ENCODE data around the gene HEPN1. TPM values are rescaled to one million over a fixed set of nuclear protein-coding genes. Genes with fewer than 3 reads are reported as not detected.

HEPN1 gene
- total RNA-seq, 1 donor from 2014 or later: not detected

- no peak overlapping the region for H3K4me3 ChIP-seq (ENCODE audit: low read length in 3 of 3)
These were observed 18.4 kb downstream of the HEPN1 start for GRCh38 chr11:124937336-124937935.

DNA sequence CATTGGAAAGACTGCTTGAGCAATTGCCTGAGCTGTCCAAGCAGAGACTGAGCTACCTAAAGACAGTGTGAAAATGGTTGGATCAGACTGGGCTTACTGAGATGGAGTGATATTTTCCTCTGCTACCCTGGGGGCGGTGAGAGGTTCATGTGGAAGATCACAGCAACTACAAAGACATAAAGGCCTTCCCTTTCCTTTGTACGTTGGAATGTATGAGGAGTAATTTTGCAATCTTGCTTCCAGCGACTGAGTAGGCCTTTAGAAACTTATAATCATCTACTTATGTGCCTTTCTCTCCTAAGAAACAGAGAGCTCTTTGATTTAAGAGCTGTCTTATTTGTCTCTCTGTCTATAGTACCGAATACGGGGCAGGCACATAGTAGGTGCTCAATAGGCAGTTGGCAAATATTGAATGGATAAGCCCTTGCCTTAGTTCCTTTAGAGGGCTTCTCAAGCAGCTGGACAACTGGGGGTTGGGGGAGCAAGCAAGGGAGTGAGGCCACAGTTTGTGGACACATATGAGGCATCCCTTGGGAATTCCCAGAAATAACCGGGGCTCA is 19.2 kb downstream of the HEPN1 start:
- H3K9me3 ChIP-seq (ENCODE audit: control insufficient read depth in 3 of 3, low read length in 3 of 3): no peaks in the 10 kb centered on the region
- H3K4me1 ChIP-seq (ENCODE audit: control insufficient read depth in 3 of 3, insufficient read depth in 3 of 3, low read length in 3 of 3): no peaks in the 10 kb centered on the region
- peaks cover 0 to 6% (median 0%) of the 10 kb centered on the region in 3 donors for H3K27me3 ChIP-seq (ENCODE audit: control insufficient read depth in 3 of 3, insufficient read depth in 3 of 3, low read length in 3 of 3)
- no peak overlapping the region for H3K9ac ChIP-seq (ENCODE audit: low read depth in 1 of 3, low read length in 3 of 3)
- H3K4me3 ChIP-seq (ENCODE audit: low read length in 3 of 3): no peak overlapping the region
- H3K27ac ChIP-seq (ENCODE audit: low read depth, low read length): no peak overlapping the region
- no peaks in the 10 kb centered on the region for H3K36me3 ChIP-seq (ENCODE audit: control insufficient read depth in 3 of 3, insufficient read depth in 3 of 3, low read length in 3 of 3)

More at GRCh38 chr11:124937336-124937935, 18.4 kb downstream of the HEPN1 start:
- Histone ChIP-seq H3K36me3 (ENCODE audit: control insufficient read depth in 3 of 3, insufficient read depth in 3 of 3, low read length in 3 of 3) (no peaks in the 10 kb centered on the region), H3K4me1 (ENCODE audit: control insufficient read depth in 3 of 3, insufficient read depth in 3 of 3, low read length in 3 of 3) (no peaks in the 10 kb centered on the region), H3K9ac (ENCODE audit: low read depth in 1 of 3, low read length in 3 of 3) (no peak overlapping the region), H3K9me3 (ENCODE audit: control insufficient read depth in 3 of 3, low read length in 3 of 3) (no peaks in the 10 kb centered on the region), H3K27ac (ENCODE audit: low read depth, low read length) (no peak overlapping the region), H3K27me3 (ENCODE audit: control insufficient read depth in 3 of 3, insufficient read depth in 3 of 3, low read length in 3 of 3) (peaks cover 0 to 6% (median 0%) of the 10 kb centered on the region in 3 donors)

GRCh38 chr11:124938970-124939369 is 19.9 kb downstream of the HEPN1 start:
- Histone ChIP-seq H3K9ac (ENCODE audit: low read depth in 1 of 3, low read length in 3 of 3) (no peak overlapping the region), H3K27ac (ENCODE audit: low read depth, low read length) (no peak overlapping the region), H3K9me3 (ENCODE audit: control insufficient read depth in 3 of 3, low read length in 3 of 3) (no peaks in the 10 kb centered on the region), H3K4me3 (ENCODE audit: low read length in 3 of 3) (no peak overlapping the region), H3K36me3 (ENCODE audit: control insufficient read depth in 3 of 3, insufficient read depth in 3 of 3, low read length in 3 of 3) (no peaks in the 10 kb centered on the region), H3K27me3 (ENCODE audit: control insufficient read depth in 3 of 3, insufficient read depth in 3 of 3, low read length in 3 of 3) (peaks cover 0 to 6% (median 0%) of the 10 kb centered on the region in 3 donors), H3K4me1 (ENCODE audit: control insufficient read depth in 3 of 3, insufficient read depth in 3 of 3, low read length in 3 of 3) (no peaks in the 10 kb centered on the region)

DNA sequence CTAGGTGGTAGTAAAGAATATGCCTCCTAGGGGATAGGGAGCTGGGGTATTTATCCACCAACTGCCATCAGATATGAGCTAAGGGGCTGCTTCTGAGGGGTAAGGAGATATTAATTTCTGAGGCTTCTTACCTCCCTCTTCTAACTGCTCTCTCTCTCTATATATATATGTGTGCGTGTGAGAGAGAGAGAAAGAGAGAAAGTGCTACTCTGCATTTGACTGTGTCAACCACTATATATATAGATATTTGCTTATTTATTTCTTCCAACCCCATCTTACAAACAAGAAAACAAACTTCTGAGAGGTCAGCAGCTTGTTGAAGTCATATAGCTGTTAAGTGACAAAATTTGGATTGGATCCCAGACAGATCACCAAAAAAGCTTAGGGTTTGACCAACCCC is 22.7 kb downstream of the HEPN1 start:
- Histone ChIP-seq H3K9ac (ENCODE audit: low read depth in 1 of 3, low read length in 3 of 3) (no peak overlapping the region), H3K9me3 (ENCODE audit: control insufficient read depth in 3 of 3, low read length in 3 of 3) (no peaks in the 10 kb centered on the region), H3K4me1 (ENCODE audit: control insufficient read depth in 3 of 3, insufficient read depth in 3 of 3, low read length in 3 of 3) (no peaks in the 10 kb centered on the region), H3K27me3 (ENCODE audit: control insufficient read depth in 3 of 3, insufficient read depth in 3 of 3, low read length in 3 of 3) (peaks cover 0 to 6% (median 0%) of the 10 kb centered on the region in 3 donors), H3K4me3 (ENCODE audit: low read length in 3 of 3) (no peak overlapping the region), H3K36me3 (ENCODE audit: control insufficient read depth in 3 of 3, insufficient read depth in 3 of 3, low read length in 3 of 3) (no peaks in the 10 kb centered on the region), H3K27ac (ENCODE audit: low read depth, low read length) (no peak overlapping the region)

- Histone ChIP-seq H3K4me1 (ENCODE audit: control insufficient read depth in 3 of 3, insufficient read depth in 3 of 3, low read length in 3 of 3) (no peaks in the 10 kb centered on the region), H3K27me3 (ENCODE audit: control insufficient read depth in 3 of 3, insufficient read depth in 3 of 3, low read length in 3 of 3) (peaks cover 0 to 6% (median 0%) of the 10 kb centered on the region in 3 donors), H3K27ac (ENCODE audit: low read depth, low read length) (no peak overlapping the region), H3K36me3 (ENCODE audit: control insufficient read depth in 3 of 3, insufficient read depth in 3 of 3, low read length in 3 of 3) (no peaks in the 10 kb centered on the region), H3K9me3 (ENCODE audit: control insufficient read depth in 3 of 3, low read length in 3 of 3) (no peaks in the 10 kb centered on the region), H3K9ac (ENCODE audit: low read depth in 1 of 3, low read length in 3 of 3) (no peak overlapping the region), H3K4me3 (ENCODE audit: low read length in 3 of 3) (no peak overlapping the region)
These were observed 23.6 kb downstream of the HEPN1 start for GRCh38 chr11:124942466-124943253.

DNA sequence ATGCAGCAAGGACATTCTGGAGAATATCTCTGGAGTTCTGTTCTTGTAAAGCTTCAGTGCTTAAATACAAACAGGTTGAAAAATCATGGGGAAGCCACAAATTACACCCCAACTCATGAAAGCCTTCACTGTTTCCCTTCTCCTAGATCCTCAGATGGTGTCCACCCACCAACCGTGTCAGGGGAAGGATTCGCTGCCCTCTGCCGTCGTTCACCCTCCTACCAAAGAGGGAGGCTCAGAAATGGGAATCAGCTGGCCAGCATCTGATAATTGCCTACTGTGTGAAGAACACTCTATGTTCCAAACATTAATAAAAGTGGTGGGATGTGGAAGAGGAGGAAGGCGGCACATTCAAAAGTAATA is 24.2 kb downstream of the HEPN1 start:
- Histone ChIP-seq H3K36me3 (ENCODE audit: control insufficient read depth in 3 of 3, insufficient read depth in 3 of 3, low read length in 3 of 3) (no peaks in the 10 kb centered on the region), H3K4me1 (ENCODE audit: control insufficient read depth in 3 of 3, insufficient read depth in 3 of 3, low read length in 3 of 3) (no peaks in the 10 kb centered on the region), H3K9ac (ENCODE audit: low read depth in 1 of 3, low read length in 3 of 3) (no peak overlapping the region), H3K9me3 (ENCODE audit: control insufficient read depth in 3 of 3, low read length in 3 of 3) (no peaks in the 10 kb centered on the region), H3K4me3 (ENCODE audit: low read length in 3 of 3) (no peak overlapping the region), H3K27me3 (ENCODE audit: control insufficient read depth in 3 of 3, insufficient read depth in 3 of 3, low read length in 3 of 3) (peaks cover 0 to 6% (median 0%) of the 10 kb centered on the region in 3 donors), H3K27ac (ENCODE audit: low read depth, low read length) (no peak overlapping the region)

DNA sequence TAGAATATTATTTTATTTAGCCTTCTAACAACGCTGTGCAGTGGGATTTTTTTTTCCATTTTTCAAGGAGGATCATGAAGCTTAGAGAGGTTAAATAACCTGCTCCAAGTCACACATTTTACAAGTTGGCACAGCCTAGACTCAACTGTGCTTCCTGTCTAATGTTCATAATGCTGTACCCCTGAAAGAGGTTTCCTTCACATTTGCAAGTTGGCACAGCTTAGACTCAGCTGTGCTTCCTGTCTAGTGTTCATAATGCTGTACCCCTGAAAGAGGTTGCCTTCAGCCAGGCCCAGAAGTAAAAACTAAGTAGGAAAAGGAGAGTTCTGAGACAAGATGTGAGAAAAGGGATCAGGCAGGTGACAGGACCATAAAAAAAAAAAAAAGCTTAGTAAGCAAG is 24.7 kb downstream of the HEPN1 start:
- Histone ChIP-seq H3K9ac (ENCODE audit: low read depth in 1 of 3, low read length in 3 of 3) (no peak overlapping the region), H3K36me3 (ENCODE audit: control insufficient read depth in 3 of 3, insufficient read depth in 3 of 3, low read length in 3 of 3) (no peaks in the 10 kb centered on the region), H3K9me3 (ENCODE audit: control insufficient read depth in 3 of 3, low read length in 3 of 3) (no peaks in the 10 kb centered on the region), H3K27me3 (ENCODE audit: control insufficient read depth in 3 of 3, insufficient read depth in 3 of 3, low read length in 3 of 3) (peaks cover 0 to 6% (median 0%) of the 10 kb centered on the region in 3 donors), H3K27ac (ENCODE audit: low read depth, low read length) (no peak overlapping the region), H3K4me3 (ENCODE audit: low read length in 3 of 3) (no peak overlapping the region), H3K4me1 (ENCODE audit: control insufficient read depth in 3 of 3, insufficient read depth in 3 of 3, low read length in 3 of 3) (no peaks in the 10 kb centered on the region)

- Histone ChIP-seq H3K27me3 (ENCODE audit: control insufficient read depth in 3 of 3, insufficient read depth in 3 of 3, low read length in 3 of 3) (peaks cover 0 to 6% (median 0%) of the 10 kb centered on the region in 3 donors), H3K4me1 (ENCODE audit: control insufficient read depth in 3 of 3, insufficient read depth in 3 of 3, low read length in 3 of 3) (no peaks in the 10 kb centered on the region), H3K4me3 (ENCODE audit: low read length in 3 of 3) (no peak overlapping the region), H3K9me3 (ENCODE audit: control insufficient read depth in 3 of 3, low read length in 3 of 3) (no peaks in the 10 kb centered on the region), H3K36me3 (ENCODE audit: control insufficient read depth in 3 of 3, insufficient read depth in 3 of 3, low read length in 3 of 3) (no peaks in the 10 kb centered on the region), H3K27ac (ENCODE audit: low read depth, low read length) (no peak overlapping the region), H3K9ac (ENCODE audit: low read depth in 1 of 3, low read length in 3 of 3) (no peak overlapping the region)
These were observed 25.5 kb downstream of the HEPN1 start for GRCh38 chr11:124944565-124944964.

DNA sequence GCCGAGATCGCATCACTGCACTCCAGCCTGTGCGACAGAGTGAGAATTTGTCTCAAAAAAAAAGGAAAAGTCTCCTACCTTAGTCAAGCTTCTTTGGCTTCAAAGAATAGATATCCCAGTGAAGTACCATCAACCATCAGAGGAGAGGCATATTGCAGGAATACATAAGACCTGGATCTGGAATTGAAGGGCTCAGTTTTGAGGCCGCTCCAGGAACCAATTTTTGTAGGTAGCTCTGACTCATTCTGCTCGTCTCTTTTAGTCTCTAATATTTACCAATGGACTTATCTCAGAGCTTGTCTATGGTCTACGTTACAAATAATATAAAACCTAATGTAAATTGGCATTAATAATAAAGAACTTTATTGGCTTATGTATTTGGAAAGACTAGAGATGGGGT is 26.8 kb downstream of the HEPN1 start:
- Histone ChIP-seq H3K9ac (ENCODE audit: low read depth in 1 of 3, low read length in 3 of 3) (no peak overlapping the region), H3K27me3 (ENCODE audit: control insufficient read depth in 3 of 3, insufficient read depth in 3 of 3, low read length in 3 of 3) (peaks cover 0 to 6% (median 0%) of the 10 kb centered on the region in 3 donors), H3K36me3 (ENCODE audit: control insufficient read depth in 3 of 3, insufficient read depth in 3 of 3, low read length in 3 of 3) (no peaks in the 10 kb centered on the region)

GRCh38 chr11:124946735-124947141 is 27.7 kb downstream of the HEPN1 start:
- Histone ChIP-seq H3K4me3 (ENCODE audit: low read length in 3 of 3) (no peak overlapping the region), H3K27ac (ENCODE audit: low read depth, low read length) (no peak overlapping the region)

More for the DNA sequence above, 26.8 kb downstream of the HEPN1 start:
- no peaks in the 10 kb centered on the region for H3K9me3 ChIP-seq (ENCODE audit: control insufficient read depth in 3 of 3, low read length in 3 of 3)
- H3K27ac ChIP-seq (ENCODE audit: low read depth, low read length): no peak overlapping the region
- H3K4me3 ChIP-seq (ENCODE audit: low read length in 3 of 3): no peak overlapping the region
- no peaks in the 10 kb centered on the region for H3K4me1 ChIP-seq (ENCODE audit: control insufficient read depth in 3 of 3, insufficient read depth in 3 of 3, low read length in 3 of 3)

More at GRCh38 chr11:124946735-124947141, 27.7 kb downstream of the HEPN1 start:
- H3K27me3 ChIP-seq (ENCODE audit: control insufficient read depth in 3 of 3, insufficient read depth in 3 of 3, low read length in 3 of 3): peaks cover 0 to 2% (median 0%) of the 10 kb centered on the region in 3 donors
- no peak overlapping the region for H3K9ac ChIP-seq (ENCODE audit: low read depth in 1 of 3, low read length in 3 of 3)
- no peaks in the 10 kb centered on the region for H3K9me3 ChIP-seq (ENCODE audit: control insufficient read depth in 3 of 3, low read length in 3 of 3)
- no peaks in the 10 kb centered on the region for H3K4me1 ChIP-seq (ENCODE audit: control insufficient read depth in 3 of 3, insufficient read depth in 3 of 3, low read length in 3 of 3)
- H3K36me3 ChIP-seq (ENCODE audit: control insufficient read depth in 3 of 3, insufficient read depth in 3 of 3, low read length in 3 of 3): no peaks in the 10 kb centered on the region

Data from skeletal muscle tissue (tissue), 4 donors.